Spleen (tissue), 7 donors: ENCODE data around the gene MAN1C1.

ENCODE experiments used
- CTCF ChIP-seq, 11 experiments: fragments of 200-600 bp in 7 of 11; fragments of 450-650 bp in 4 of 11; sonication (generic) in 4 of 11; IDR thresholded peaks in 8 of 11; conservative IDR thresholded peaks in 3 of 11; 1 replicate in 7 of 11; 2 replicates in 4 of 11; pipeline versions ENCODE4 v1.4.0 to v1.8.0; 2016 to 2021; ENCODE audit warnings: antibody characterized with exemption in 11 of 11, inconsistent platforms in 4 of 11, mild to moderate bottlenecking in 1 of 11
- POLR2A ChIP-seq, 3 donors: fragments of 450-650 bp; IDR thresholded peaks; one replicate each; pipeline ENCODE4 v1.5.1; 2017; ENCODE audit warnings: antibody characterized with exemption in 3 of 3, mild to moderate bottlenecking in 1 of 3
- donor health status: DM: no; HTN: no; CAD: no; lungs with moderate emphysema.
- donor health status: DM: no; HTN: no; CAD: no.
- donor health status: DM: no; HTN: no; CAD: no.

DNA sequence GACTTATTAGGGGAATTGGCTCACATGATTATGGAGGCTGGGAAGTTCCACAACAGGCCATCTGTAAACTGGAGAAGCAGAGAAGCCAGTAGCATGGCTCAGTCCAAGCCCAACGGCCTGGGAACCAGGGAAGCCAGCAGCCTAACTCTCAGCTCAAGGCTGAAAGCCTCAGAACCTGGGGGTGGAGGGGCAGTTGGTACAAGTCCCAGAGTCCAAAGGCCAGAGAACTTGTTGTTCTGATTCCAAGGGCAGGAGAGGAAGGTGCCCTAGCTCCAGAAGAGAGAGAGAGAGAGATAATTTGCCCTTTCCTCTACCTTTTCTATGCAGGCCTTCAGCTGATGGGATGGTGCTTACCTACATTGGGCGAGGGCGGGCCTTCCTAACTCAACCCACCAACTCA is 55.3 kb downstream of the MAN1C1 start:
- no peak for TF ChIP-seq CTCF (IDR thresholded peaks at IDR 0.05 in 8 of 11, conservative IDR thresholded peaks at IDR 0.05 in 3 of 11)
- no peak for TF ChIP-seq POLR2A (IDR thresholded peaks at IDR 0.05)
